H54 (cell line): ENCODE results near the gene GMPR.

ENCODE experiments used
- DNase-seq: peaks from one replicate; pipeline ENCODE4 v3.0.0; 2011; ENCODE audit warnings: low spot score, mixed read lengths; ENCODE audit not compliant: insufficient read length
- FAIRE-seq: peaks from 3 replicates; lab custom pipeline; 2011; peaks lifted over from hg19 to GRCh38; lab: Jason Lieb, UNC
- POLR2A ChIP-seq: IDR thresholded peaks from 2 replicates; pipeline ENCODE4 v1.6.1; 2011; ENCODE audit warnings: low read depth, mild to moderate bottlenecking, low read length

The GMPR gene

DNA sequence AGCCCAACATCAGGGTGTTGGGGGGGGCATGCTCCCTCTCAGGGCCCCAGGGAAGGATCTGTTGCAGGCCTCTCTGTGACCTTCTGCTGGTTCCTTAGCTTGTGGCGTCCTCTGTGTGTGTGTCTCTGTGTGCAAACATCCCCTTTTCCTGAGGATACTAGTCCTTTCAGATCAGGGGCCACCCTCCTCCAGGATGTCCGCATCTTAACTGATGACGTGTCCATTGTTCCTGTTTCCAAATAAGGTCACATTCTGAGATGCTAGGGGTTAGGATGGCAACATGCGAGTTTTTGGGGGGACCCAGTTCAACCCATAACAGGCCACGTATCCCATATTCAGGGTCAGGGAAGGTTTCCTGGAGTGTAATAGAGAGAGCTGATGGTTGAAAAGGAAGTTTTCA, 40.9 kb downstream of the GMPR start:
- DNase-seq, result no peak
- TF ChIP-seq POLR2A, result no peak
- no peak for FAIRE-seq

DNA sequence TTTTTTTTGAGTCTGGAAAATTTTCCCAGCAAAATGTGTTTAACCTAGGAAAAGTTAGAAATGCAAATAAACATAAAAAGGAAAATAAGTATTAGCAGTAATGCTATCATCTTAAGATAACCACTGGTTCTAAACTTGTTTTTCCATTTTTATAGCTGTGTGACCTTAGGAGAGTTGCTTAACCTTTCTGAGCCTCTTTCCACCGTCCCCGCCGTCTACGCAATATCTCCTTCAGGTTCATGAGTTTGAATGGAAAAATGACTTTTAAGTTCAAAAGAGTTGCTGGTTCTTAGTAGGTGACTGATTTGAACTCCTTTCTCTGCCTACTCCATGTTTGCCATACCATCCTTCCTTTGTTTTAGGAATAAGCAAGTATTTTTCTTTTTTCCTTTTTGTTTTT, 44.0 kb downstream of the GMPR start:
- no peak for TF ChIP-seq POLR2A
- DNase-seq, result no peak
- FAIRE-seq, result no peak

DNA sequence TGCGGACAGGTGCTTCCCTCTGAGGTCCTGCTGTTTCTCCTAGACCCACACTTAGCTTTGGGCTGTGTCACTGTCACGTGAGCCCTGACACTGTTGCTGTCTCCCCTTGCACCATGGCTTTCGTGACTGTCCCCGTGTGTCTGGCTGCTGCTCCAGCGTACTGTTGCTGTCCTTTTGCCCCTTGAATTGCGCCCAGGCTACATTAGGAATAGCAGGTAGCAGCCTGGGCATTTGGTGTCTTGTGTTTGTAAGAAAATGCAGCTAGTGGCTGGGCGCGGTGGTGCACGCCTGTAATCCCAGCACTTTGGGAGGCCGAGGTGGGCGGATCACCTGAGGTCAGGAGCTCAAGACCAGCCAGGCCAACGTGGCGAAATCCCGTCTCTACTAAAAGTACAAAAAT, 46.1 kb downstream of the GMPR start:
- no peak for FAIRE-seq
- DNase-seq, result no peak
- no peak for TF ChIP-seq POLR2A

DNA sequence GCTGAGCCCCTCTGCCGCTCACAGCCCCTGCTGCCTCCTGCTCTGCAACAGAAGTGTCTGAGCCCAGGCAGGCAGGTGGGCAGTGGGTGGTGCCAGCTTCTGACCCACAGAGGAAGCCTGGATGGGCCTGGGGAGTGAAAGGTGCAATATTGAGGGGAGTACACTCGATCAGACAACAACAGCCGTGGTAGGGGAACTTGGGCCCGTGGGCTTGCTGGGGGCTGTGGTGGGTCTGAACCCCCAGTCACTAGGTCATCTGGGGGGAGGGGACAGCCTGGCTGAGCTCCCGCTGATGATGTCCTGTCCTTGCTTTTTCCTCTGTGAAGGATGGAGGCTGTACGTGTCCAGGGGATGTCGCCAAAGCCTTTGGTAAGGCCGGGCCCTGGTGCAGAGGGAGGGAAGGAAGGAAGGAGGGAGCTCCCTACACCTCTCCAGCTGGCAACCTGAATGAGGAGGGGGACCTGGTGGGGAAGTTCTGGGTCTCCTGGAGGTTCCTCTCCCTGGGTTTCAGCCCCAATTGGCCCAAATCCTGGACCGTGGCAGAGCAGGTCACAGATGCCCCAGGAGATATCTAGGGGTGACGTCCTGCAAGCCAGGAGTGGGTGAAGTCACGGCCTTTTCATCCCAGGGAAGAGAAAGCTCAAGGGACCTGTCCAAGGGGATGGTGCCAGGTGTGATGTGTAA, 47.2 kb downstream of the GMPR start:
- no peak for FAIRE-seq
- TF ChIP-seq POLR2A, result no peak
- no peak for DNase-seq

DNA sequence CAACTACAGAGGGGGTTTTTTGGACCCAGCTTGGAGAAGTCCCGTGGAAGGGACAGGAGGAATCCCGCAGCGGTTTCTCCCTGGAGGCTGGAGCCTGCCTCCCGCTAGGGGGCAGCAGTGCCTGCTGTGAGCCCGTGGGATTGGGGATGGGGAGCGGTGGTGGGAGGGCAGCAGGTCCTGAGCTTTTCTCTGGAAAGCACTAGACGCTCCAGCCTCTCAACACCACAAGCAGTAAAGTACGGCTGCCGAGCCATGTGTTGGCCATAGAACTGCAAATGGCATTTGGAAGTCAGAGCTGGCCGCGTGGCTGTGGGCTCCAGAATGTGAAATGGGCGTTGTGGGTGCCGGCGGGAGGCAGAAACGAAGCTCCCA, 47.8 kb downstream of the GMPR start:
- TF ChIP-seq POLR2A, result no peak
- FAIRE-seq (no peak), DNase-seq (peak; percentile 60)

DNA sequence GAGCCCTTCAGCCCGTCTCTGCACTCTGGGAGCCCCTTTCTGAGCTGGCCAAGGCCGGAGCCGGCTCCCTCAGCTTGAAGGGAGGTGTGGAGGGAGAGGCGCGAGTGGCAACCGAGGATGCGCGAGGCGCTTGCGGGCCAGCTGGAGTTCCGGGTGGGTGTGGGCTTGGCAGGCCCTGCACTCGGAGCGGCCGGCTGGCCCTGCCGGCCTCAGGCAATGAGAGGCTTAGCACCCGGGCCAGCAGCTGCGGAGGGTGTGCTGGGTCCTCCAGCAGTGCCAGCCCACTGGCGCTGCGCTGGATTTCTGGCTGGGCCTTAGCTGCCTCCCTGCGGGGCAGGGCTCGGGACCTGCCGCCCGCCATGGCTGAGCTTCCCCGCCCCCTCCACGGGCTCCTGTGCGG, 49.8 kb downstream of the GMPR start:
- TF ChIP-seq POLR2A, result no peak
- FAIRE-seq, result no peak
- DNase-seq, result no peak

DNA sequence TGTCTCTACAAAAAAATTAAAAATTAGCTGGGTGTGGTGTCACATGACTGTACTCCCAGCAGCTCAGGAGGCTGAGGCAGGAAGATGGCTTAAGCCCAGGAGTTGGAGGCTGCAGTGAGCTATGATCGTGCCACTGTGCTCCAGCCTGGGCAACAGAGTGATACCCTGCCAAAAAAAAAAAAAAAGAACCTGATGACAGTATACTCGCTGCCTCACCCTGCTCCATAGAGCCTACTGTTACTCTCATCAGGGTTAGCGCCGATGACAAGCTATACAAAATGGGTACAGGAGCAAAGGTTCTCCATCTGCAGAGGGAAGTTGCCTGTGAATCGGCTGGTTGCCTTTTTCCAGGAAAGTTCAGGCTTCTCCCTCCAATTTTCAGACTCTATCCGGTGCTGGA, 53.4 kb downstream of the GMPR start:
- DNase-seq (no peak), FAIRE-seq (no peak)
- TF ChIP-seq POLR2A, result no peak

DNA sequence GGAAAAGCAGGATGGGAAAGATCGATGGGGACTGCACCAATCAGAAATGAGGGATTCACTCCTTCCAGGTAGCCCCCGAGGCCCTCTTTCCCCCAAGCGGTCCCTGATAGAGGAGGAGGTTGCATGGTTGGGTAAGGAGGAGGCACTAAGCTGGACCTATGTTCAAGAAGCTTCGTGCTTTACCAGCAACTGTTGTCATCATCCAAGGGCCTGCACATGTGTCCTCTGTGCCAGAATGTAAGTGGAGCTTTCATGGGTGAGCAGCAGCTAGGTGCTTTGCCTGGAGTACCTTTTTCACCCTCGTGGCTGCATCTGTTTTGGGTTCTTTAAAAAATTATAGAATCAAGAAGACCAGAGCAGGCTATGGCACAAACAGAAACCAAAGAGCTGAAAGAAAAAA, 54.0 kb downstream of the GMPR start:
- FAIRE-seq (no peak), DNase-seq (no peak)

DNA sequence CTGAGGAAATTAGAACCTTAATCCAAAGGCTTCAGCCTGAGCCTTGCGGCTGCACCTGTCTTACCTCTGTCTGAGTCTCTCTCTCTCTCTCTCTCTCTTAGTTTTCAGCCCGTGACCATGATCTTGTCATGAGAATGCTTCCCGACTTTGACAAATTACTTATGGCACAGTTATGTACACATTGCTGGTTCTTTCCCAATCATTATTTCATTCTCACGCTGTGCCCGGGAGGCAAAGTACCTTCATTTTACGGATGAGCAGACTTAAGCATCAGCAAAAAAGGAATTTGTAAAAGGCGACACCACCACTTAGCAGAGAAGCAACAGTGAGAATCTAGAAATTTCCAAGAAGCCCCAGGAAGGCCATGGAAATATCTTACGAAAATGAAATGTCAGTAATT, 54.6 kb downstream of the GMPR start:
- FAIRE-seq (no peak), DNase-seq (no peak)
- TF ChIP-seq POLR2A, result no peak

More for the DNA sequence above, 54.0 kb downstream of the GMPR start:
- TF ChIP-seq POLR2A, result no peak

DNA sequence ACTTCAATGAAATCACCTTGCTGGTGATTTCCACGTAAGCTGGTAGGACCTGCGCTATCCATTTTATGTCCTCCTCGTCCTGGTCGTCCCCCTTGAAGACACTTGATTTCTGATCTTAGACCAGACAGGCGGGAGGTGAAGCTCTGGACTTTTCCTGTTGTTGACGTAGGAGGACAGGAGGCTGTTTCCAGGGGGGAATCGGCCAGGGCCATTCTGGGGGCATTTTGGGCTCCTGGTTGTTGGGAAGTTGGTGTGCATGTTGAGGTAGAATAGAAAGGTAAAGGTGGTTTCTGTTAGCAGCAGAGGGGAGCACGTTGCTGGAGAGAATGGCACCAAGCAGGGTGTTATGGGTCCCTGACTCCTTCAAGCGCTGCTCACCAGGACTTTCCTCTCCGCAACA, 56.0 kb downstream of the GMPR start:
- TF ChIP-seq POLR2A, result no peak
- FAIRE-seq (no peak), DNase-seq (no peak)

DNA sequence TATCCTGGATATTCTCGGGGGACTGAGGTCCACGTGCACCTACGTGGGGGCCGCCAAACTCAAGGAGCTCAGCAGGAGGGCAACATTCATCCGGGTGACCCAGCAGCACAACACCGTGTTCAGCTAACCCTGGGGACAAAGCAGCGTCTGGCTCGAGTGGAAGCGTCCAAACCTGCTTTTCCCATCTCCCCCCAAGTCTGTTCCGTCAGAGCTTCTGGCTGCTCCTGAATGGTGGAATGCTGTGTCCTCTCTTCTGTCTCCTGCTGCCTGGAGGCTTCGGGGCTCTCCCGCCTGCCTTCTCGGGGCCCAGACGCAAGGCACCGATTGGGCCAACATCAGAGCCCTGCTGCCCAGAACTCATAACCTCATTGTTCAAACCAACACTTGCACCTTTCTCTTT, 56.7 kb downstream of the GMPR start:
- no peak for DNase-seq
- TF ChIP-seq POLR2A, result no peak
- FAIRE-seq, result no peak

DNA sequence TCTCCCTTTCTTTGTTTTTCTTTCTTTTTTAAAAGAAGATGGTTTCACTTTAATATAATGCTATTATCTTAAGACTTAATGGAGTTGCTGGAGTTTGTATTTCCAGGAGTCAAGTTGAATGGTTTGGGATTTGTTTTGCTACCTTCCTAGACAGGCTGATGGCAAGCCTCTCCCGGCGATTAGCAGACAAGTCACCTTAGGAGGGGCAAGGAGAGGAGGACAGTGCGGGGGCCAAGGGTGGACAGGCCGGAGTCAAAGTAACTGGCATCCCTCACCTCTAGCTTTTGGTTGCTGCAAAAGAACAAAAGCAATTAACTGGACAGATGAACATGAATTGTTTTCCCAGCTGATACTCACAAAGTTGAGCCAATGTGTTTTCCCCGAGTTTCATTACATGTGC, 57.1 kb downstream of the GMPR start:
- FAIRE-seq (no peak), DNase-seq (no peak)
- TF ChIP-seq POLR2A, result no peak

DNA sequence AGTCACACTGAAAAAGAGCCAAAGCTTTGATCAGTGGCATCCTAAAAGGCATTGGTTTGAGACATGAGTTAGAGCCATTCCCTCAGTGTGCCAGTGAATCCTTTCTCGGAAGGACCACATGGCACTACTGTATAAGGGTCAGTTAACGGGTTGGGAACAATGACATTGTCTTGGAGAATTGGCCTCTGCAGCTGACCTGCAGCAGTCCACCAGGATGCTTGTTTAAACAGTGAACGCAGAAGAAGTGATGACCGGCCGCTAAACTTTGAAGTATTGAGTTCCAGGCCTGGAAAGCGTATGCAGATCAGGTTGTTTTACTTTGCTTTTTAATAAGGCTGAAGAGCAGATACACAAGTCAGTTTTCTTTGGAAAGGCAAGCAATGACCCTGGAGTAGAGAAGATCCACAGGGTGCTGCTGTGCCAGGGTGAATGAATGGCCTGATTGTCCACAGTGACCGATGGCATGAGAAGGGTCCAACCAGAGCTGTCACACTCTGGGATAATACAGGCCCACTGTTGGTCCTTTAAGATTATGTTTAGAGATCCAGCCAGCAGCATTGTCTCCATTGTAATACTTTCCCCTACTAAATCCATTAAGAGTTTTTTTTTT, 57.8 kb downstream of the GMPR start:
- TF ChIP-seq POLR2A, result no peak
- FAIRE-seq (no peak), DNase-seq (no peak)

DNA sequence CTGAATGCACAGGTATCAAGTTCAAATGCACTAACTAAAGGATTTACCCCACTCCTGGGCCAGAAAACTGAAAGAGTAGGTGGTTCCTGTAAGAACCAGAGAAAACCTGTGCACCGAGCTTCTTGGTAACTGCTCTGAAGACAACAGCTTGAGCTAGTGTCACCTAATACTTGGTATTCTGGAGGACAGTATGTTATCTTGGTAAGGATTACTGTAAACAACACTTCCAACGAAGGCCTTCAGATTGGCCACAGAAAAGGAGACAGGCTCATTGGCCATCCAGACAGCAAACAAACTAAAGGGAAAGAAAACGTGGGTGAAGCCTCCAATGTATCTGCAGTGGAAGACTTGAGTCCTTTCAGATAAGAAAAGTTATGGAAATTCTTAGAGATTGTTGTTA, 61.5 kb downstream of the GMPR start:
- DNase-seq (no peak), FAIRE-seq (no peak)
- no peak for TF ChIP-seq POLR2A

DNA sequence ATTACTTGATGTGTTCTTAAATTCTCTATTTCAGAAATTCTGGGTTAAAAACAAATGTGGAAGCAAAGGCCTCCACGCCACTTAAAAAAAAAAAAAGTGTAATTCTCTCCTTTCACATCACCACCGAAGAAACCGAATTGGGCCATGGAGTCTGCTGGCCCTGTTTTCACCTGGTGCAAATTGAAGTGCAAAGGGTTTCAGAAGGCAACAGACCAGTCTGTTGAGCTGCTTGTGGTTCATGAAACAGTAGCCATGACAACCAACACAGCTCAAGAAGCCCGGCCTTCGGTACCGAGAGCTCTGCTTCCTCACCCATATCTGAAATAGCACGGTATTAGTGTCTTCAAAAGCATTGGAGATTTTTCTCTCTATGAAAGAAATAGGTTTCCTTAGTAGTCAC, 63.1 kb downstream of the GMPR start:
- TF ChIP-seq POLR2A, result no peak
- FAIRE-seq (no peak), DNase-seq (no peak)
